Heart left ventricle (tissue), 16 donors: ENCODE measurements around the gene SCNN1G. TPM values are rescaled to one million over a fixed set of nuclear protein-coding genes. Genes with fewer than 3 reads are reported as not detected.
"Not testable (repeated sequence)": the region's sequence is repeated elsewhere in the genome, so short reads cannot be mapped to it uniquely, and the experiment has no call there.

ENCODE experiments used
- ATAC-seq, 4 donors: fragments of 200-7000 bp; cut with Tn5 transposase; one replicate each; pipeline ENCODE4 v1.9.1; 2020 to 2022; ENCODE audit warnings: moderate library complexity in 4 of 4, mild to moderate bottlenecking in 3 of 4, moderate number of reproducible peaks in 1 of 4
- DNase-seq, 5 donors: peaks; one replicate each; pipeline ENCODE4 v3.0.0-alpha.2; 2020
- H3K27ac ChIP-seq, 12 donors: fragments of 200-600 bp; sonication (generic) in 4 of 12; one replicate each; pipeline versions ENCODE4 v1.5.0 to v1.8.0; 2016 to 2022; ENCODE audit warnings: mild to moderate bottlenecking in 2 of 12
- H3K27me3 ChIP-seq, 9 donors: fragments of 200-600 bp; sonication (generic) in 2 of 9; one replicate each; pipeline versions ENCODE4 v1.5.1 to v1.8.0; 2016 to 2022; ENCODE audit warnings: mild to moderate bottlenecking in 3 of 9
- H3K36me3 ChIP-seq, 9 donors: fragments of 200-600 bp; sonication (generic) in 2 of 9; one replicate each; pipeline versions ENCODE4 v1.5.0 to v1.8.0; 2018 to 2022; ENCODE audit warnings: mild to moderate bottlenecking in 2 of 9
- H3K4me1 ChIP-seq, 12 donors: fragments of 200-600 bp; sonication (generic) in 4 of 12; one replicate each; pipeline versions ENCODE4 v1.5.0 to v1.8.0; 2016 to 2022; ENCODE audit warnings: mild to moderate bottlenecking in 3 of 12
- H3K4me3 ChIP-seq, 12 donors: fragments of 200-600 bp; sonication (generic) in 4 of 12; one replicate each; pipeline versions ENCODE4 v1.5.0 to v1.8.0; 2017 to 2022; ENCODE audit warnings: mild to moderate bottlenecking in 9 of 12, moderate library complexity in 4 of 12
- H3K9me3 ChIP-seq, 12 donors: fragments of 200-600 bp; sonication (generic) in 4 of 12; one replicate each; pipeline versions ENCODE4 v1.5.0 to v1.8.0; 2016 to 2022; ENCODE audit warnings: mild to moderate bottlenecking in 1 of 12
- CTCF ChIP-seq, 12 donors: fragments of 200-600 bp; sonication (generic) in 4 of 12; IDR thresholded peaks; one replicate each; pipeline versions ENCODE4 v1.5.0 to v1.8.0; 2018 to 2022; ENCODE audit warnings: antibody characterized with exemption in 12 of 12, mild to moderate bottlenecking in 5 of 12
- POLR2A ChIP-seq, 2 donors: fragments of 450-650 bp; IDR thresholded peaks; one replicate each; pipeline ENCODE4 v1.6.1; 2017; ENCODE audit warnings: antibody characterized with exemption in 2 of 2, mild to moderate bottlenecking in 2 of 2, moderate library complexity in 2 of 2
- WGBS, 4 donors: extraction: QIAGEN DNeasy Blood & Tissue Kit in 2 of 4; methylation state at CpG; one replicate each; pipeline versions ENCODE4 v1.1.5 to v1.1.7; 2013 to 2018; 5-methylcytosine and 5-hydroxymethylcytosine counted together
- intact Hi-C, 10 donors: fragments of 100-400 bp; cut with DNase I; formaldehyde crosslinking; loops; one replicate each; pipeline versions ENCODE4 v1.11.1 to v1.14.2; 2022
- polyA plus RNA-seq, 2 donors: library from polyadenylated mRNA; stranded (reverse); fragments of 200-250 nt; gene quantifications; one replicate each; pipeline ENCODE4 v1.2.3, GENCODE V29; 2013
- total RNA-seq, 9 donors: library from RNA; depleted of rRNA in 2 of 9; stranded (reverse); fragments of >200 nt in 2 of 9; fragmentation: NEBNext Ultra II Directional in 3 of 9; extraction: Animal tissue kit (Norgen Biotek cat#: 25700) in 3 of 9; gene quantifications; one replicate each; pipeline versions ENCODE4 v1.1.0 to v1.2.4, GENCODE V29; 2016 to 2023
- donor health status: ischemic (EF 13 %, LVEDD 7.1; RV severe dilation, severe dysfunction).
- donor health status: healthy with polysubstance abuse.
- donor health status: DM: no; HTN: yes; CAD: no.
- donor health status: DM: no; HTN: no; CAD: no.
- donor health status: ischemic (EF 25% LVEDD 6.9; RV normal size, moderate dysfunction).
- donor health status: ischemic (EF 25% LVEDD 5.7; RV mildly dilated, moderate dysfunction).
- donor health status: healthy.
- donor health status: DM: yes; HTN: yes; CAD: no.
- donor health status: ischemic (EF 35%, LVEDD 5.7; RV mildly dilated, moderate dysfunction).
- donor health status: nonischemic (EF 11% LVEDD 7.7; RV severe dilation, severe dysfunction).
- donor health status: DM: yes; HTN: yes; CAD: no.
- donor health status: PGD.
- donor health status: ischemic (EF 29% LVEDD 5.4; RV normal size, mild dysfunction).
- donor health status: nonischemic (EF 23%, LVEDD 6.1; RV moderate dilation, normal function).

Gene SCNN1G
- total and polyA plus RNA-seq, 11 donors, result 0.03 to 0.20 (median 0.12) TPM; not detected in 7

GRCh38 chr16:23245268-23245667, 62.7 kb downstream of the SCNN1G start:
- H3K27me3 ChIP-seq, result no peaks in the 10 kb centered on the region
- TF ChIP-seq CTCF (IDR thresholded peaks at IDR 0.05) (no peak), POLR2A (IDR thresholded peaks at IDR 0.05) (no peak)
- H3K4me1 ChIP-seq, result peaks cover 0 to 15% (median 0%) of the 10 kb centered on the region in 12 donors
- H3K9me3 ChIP-seq, result peaks cover 0 to 14% (median 0%) of the 10 kb centered on the region in 12 donors
- DNase-seq, result peak; percentile 20 to 85 (median 72)
- WGBS, 4 donors, result 52 to 81% (median 62%) methylated on average over 5 to 6 of the region's 6 CpGs
- peak; percentile 90 to 96 (median 92) for ATAC-seq
- no peaks in the 10 kb centered on the region for H3K36me3 ChIP-seq
- peak overlapping the region in 2 of 12 donors; percentile 46 to 63 for H3K27ac ChIP-seq
- intact Hi-C loops, result loop anchor here in 1 of 10 donors (10.0 kb wide), 1 partner anchor 60 kb away; the partner anchor contains the start of gene SCNN1G
- H3K4me3 ChIP-seq, result no peak overlapping the region

DNA sequence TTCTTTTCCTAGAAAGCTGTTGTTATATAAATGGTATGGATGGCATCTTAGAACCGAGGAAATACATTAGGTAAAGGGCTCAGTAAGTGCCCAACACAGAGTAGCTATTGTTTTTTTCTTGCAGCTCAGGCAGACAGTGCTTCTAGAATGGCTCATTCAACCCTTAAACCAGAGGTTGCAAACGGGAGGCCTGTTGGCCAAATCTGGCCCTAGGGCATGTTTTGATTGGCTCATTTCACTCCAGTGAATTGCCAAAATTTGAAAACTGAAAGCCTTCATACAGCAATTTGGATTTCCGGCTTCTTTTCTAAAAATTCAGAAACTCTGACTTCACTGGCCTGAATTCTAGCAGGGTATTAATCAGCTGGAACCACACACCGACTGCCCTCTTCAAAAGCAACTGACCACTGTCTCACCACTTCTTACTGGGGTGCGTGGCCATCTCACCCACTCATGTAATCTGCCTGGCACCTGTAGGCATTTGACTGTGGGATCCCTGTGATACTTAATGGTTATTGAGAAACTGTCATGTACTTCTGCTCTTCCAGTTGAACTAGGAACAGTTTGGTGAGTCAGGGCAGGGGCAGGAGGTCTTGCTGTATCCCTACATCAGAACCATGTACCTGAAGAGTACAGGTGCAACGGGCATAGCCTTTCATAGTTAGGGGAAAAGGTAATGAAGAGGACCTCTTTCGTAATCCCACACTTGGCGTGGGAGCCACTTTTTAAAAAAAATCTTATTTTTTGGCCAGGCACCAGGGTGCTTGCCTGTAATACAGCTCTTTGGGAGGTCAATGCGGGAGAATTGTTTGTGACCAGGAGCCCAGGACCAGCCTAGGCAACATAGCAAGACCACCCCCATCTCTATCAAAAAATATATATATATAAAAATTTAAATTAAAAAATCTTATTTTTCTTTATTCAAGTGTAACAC, 66.0 kb downstream of the SCNN1G start:
- no peak overlapping the region for H3K27ac ChIP-seq
- H3K4me3 ChIP-seq, result no peak overlapping the region

GRCh38 chr16:23249830-23250229, 67.3 kb downstream of the SCNN1G start:
- WGBS, 4 donors, result 68 to 85% (median 80%) methylated on average over 1 of the region's 1 CpG
- Histone ChIP-seq H3K9me3 (peaks cover 0 to 5% (median 0%) of the 10 kb centered on the region in 12 donors), H3K27ac (no peak overlapping the region), H3K4me1 (peaks cover 0 to 15% (median 0%) of the 10 kb centered on the region in 12 donors), H3K27me3 (peaks cover 0 to 3% (median 0%) of the 10 kb centered on the region in 9 donors), H3K4me3 (no peak overlapping the region), H3K36me3 (no peaks in the 10 kb centered on the region)
- no peak for TF ChIP-seq POLR2A (IDR thresholded peaks at IDR 0.05)
- intact Hi-C loops, result loop anchor here in 1 of 10 donors (10.0 kb wide), 1 partner anchor 65 kb away; the partner anchor contains the start of gene SCNN1G
- ATAC-seq (no peak), DNase-seq (no peak)

More for the DNA sequence above, 66.0 kb downstream of the SCNN1G start:
- TF ChIP-seq CTCF (IDR thresholded peaks at IDR 0.05) (no peak), POLR2A (IDR thresholded peaks at IDR 0.05) (no peak)
- H3K36me3 ChIP-seq, result no peaks in the 10 kb centered on the region
- H3K4me1 ChIP-seq, result peaks cover 0 to 15% (median 0%) of the 10 kb centered on the region in 12 donors
- intact Hi-C loops, result loop anchor here in 1 of 10 donors (10.0 kb wide), 1 partner anchor 64 kb away; the partner anchor contains the start of gene SCNN1G
- no peak for DNase-seq
- H3K9me3 ChIP-seq, result peaks cover 0 to 14% (median 0%) of the 10 kb centered on the region in 12 donors
- ATAC-seq, result peak in 3 of 4 donors; percentile 13 to 27 (median 27)
- no peaks in the 10 kb centered on the region for H3K27me3 ChIP-seq
- 59 to 70% (median 62%) methylated on average over 9 of the region's 9 CpGs for WGBS, 4 donors

DNA sequence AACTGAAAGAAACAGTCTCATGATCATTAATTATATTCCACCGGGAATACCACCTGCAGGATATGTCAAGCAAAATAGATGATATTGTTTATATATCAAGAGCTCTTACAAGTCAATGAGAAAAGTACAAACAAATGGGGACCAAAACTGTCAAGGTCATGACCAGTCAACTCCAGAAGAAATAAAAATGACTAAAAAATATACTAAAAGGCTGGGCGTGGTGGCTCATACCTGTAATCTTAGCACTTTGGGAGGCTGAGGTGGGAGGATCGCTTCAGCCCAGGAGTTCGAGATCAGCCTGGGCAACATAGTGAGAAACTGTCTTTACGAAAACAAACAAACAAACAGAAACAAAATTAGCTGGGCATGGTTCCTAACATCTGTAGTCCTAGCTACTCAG, 69.8 kb downstream of the SCNN1G start:
- TF ChIP-seq CTCF (IDR thresholded peaks at IDR 0.05) (no peak), POLR2A (IDR thresholded peaks at IDR 0.05) (no peak)
- intact Hi-C loops, result no loop called here
- 89 to 95% (median 93%) methylated on average over 5 of the region's 5 CpGs for WGBS, 4 donors
- ATAC-seq, result no peak
- H3K27me3 ChIP-seq, result peaks cover 0 to 3% (median 0%) of the 10 kb centered on the region in 9 donors
- H3K36me3 ChIP-seq, result no peaks in the 10 kb centered on the region
- H3K4me1 ChIP-seq, result peaks cover 0 to 9% (median 0%) of the 10 kb centered on the region in 12 donors
- H3K9me3 ChIP-seq, result peaks cover 0 to 5% (median 0%) of the 10 kb centered on the region in 12 donors
- H3K27ac ChIP-seq, result no peak overlapping the region
- no peak overlapping the region for H3K4me3 ChIP-seq
- DNase-seq, result no peak

DNA sequence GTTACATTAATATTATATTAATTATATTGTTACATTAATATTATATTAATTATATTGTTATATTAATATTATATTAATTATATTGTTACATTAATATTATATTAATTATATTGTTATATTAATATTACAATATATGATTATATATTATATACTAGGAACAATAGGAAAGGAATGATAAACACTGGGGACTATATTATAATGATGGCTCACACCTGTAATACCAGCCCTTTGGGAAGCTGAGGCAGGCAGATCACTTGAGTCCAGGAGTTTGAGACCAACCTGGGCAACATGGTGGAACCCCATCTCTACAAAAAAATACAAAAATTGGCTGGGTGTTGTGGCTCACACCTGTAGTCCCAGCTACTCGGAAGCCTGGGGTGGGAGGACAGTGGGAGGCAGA, 71.1 kb downstream of the SCNN1G start:
- H3K4me3 ChIP-seq, H3K27ac ChIP-seq, H3K27me3 ChIP-seq, H3K4me1 ChIP-seq, intact Hi-C loops, H3K36me3 ChIP-seq, H3K9me3 ChIP-seq, DNase-seq, ATAC-seq: not testable (repeated sequence)
- WGBS, 4 donors, result 78 to 90% (median 84%) methylated on average over 1 of the region's 1 CpG
